Measurements from ENCODE around the gene SORCS3.

Gene SORCS3

GRCh38 chr10:104925232-104925851 is 284.3 kb downstream of the SORCS3 start:
- DNase-seq: peak; percentile 33

- no peak for DNase-seq
Observed at GRCh38 chr10:104928734-104929133, 287.6 kb downstream of the SORCS3 start.

GRCh38 chr10:104931612-104932134 is 290.6 kb downstream of the SORCS3 start:
- no peak for DNase-seq

GRCh38 chr10:104935656-104936055 is 294.6 kb downstream of the SORCS3 start:
- DNase-seq: no peak

GRCh38 chr10:104937567-104937966 is 296.5 kb downstream of the SORCS3 start:
- no peak for DNase-seq

- DNase-seq: no peak
Observed at GRCh38 chr10:104938031-104938430, 296.9 kb downstream of the SORCS3 start.

- DNase-seq: no peak
Observed at GRCh38 chr10:104941662-104942061, 300.6 kb downstream of the SORCS3 start.

GRCh38 chr10:104947314-104947713 is 306.2 kb downstream of the SORCS3 start:
- DNase-seq: no peak

GRCh38 chr10:104957178-104957841 is 316.2 kb downstream of the SORCS3 start:
- no peak for DNase-seq

- DNase-seq: no peak
Observed at GRCh38 chr10:104966563-104967297, 325.6 kb downstream of the SORCS3 start.

GRCh38 chr10:104980368-104980767 is 339.3 kb downstream of the SORCS3 start:
- peak; percentile 2 for DNase-seq

- DNase-seq: no peak
Observed at GRCh38 chr10:104981995-104982394, 340.9 kb downstream of the SORCS3 start.

- no peak for DNase-seq
Observed at GRCh38 chr10:104988686-104989085, 347.6 kb downstream of the SORCS3 start.

- no peak for DNase-seq
Observed at GRCh38 chr10:104989880-104990279, 348.8 kb downstream of the SORCS3 start.

GRCh38 chr10:104993085-104993484 is 352.0 kb downstream of the SORCS3 start:
- DNase-seq: no peak

- DNase-seq: no peak
Observed at GRCh38 chr10:105001269-105001668, 360.2 kb downstream of the SORCS3 start.

- no peak for DNase-seq
Observed at GRCh38 chr10:105010411-105011121, 369.5 kb downstream of the SORCS3 start.

GRCh38 chr10:105017116-105017515 is 376.0 kb downstream of the SORCS3 start:
- DNase-seq: no peak

GRCh38 chr10:105017691-105018090 is 376.6 kb downstream of the SORCS3 start:
- no peak for DNase-seq

GRCh38 chr10:105023211-105024111 is 382.4 kb downstream of the SORCS3 start:
- DNase-seq: no peak

GRCh38 chr10:105024184-105024583 is 383.1 kb downstream of the SORCS3 start:
- no peak for DNase-seq

- DNase-seq: no peak
Observed at GRCh38 chr10:105025092-105025491, 384.0 kb downstream of the SORCS3 start.

Data from CD4-positive, alpha-beta T cell treated with Interleukin-4 for 4 hours (primary cell).